CMK (cell line): ENCODE results near the gene BRMS1L.
A peak's percentile ranks its signal among the peaks of the same experiment; 100 is the strongest.
"Not testable (repeated sequence)": the region's sequence is repeated elsewhere in the genome, so short reads cannot be mapped to it uniquely, and the experiment has no call there.

Source experiments
- DNase-seq: peaks from one replicate; pipeline ENCODE4 v3.0.0-alpha.2; 2010; ENCODE audit warnings: low read depth

BRMS1L gene

GRCh38 chr14:35826218-35826951, at the start of gene BRMS1L:
TSS of gene BRMS1L (plus strand) at chr14:35826338. CDS start at chr14:35826517, 179 bp downstream.
- DNase-seq, result peak; percentile 91

GRCh38 chr14:35776823-35777222, 49.3 kb upstream of the BRMS1L start:
- no peak for DNase-seq

- DNase-seq, result not testable (repeated sequence)
Observed at GRCh38 chr14:35777550-35777949, 48.6 kb upstream of the BRMS1L start.

- no peak for DNase-seq
Observed at GRCh38 chr14:35779368-35779767, 46.8 kb upstream of the BRMS1L start.

- DNase-seq, result no peak
Observed at GRCh38 chr14:35783699-35784098, 42.4 kb upstream of the BRMS1L start.

- DNase-seq, result no peak
Observed at GRCh38 chr14:35786856-35787255, 39.3 kb upstream of the BRMS1L start.

GRCh38 chr14:35789651-35790050, 36.5 kb upstream of the BRMS1L start:
- DNase-seq, result no peak

GRCh38 chr14:35797796-35798195, 28.3 kb upstream of the BRMS1L start:
- no peak for DNase-seq

GRCh38 chr14:35806006-35806907, 19.9 kb upstream of the BRMS1L start:
- DNase-seq, result no peak

GRCh38 chr14:35807131-35807961, 18.8 kb upstream of the BRMS1L start:
- no peak for DNase-seq

- no peak for DNase-seq
Observed at GRCh38 chr14:35808076-35808637, 18.0 kb upstream of the BRMS1L start.

- peak; percentile 83 for DNase-seq
Observed at GRCh38 chr14:35808638-35809563, 17.2 kb upstream of the BRMS1L start, which contains the start of gene RALGAPA1. TSS of gene RALGAPA1 (minus strand) at chr14:35809295. CDS start at chr14:35808835, 460 bp downstream.

- DNase-seq, result no peak
Observed at GRCh38 chr14:35809597-35809996, 16.5 kb upstream of the BRMS1L start.

- no peak for DNase-seq
Observed at GRCh38 chr14:35810963-35811362, 15.2 kb upstream of the BRMS1L start.

GRCh38 chr14:35814371-35815005, 11.7 kb upstream of the BRMS1L start:
- DNase-seq, result peak; percentile 66

- no peak for DNase-seq
Observed at GRCh38 chr14:35818346-35819115, 7.6 kb upstream of the BRMS1L start.

GRCh38 chr14:35819591-35820540, 6.3 kb upstream of the BRMS1L start:
- DNase-seq, result no peak
